Mesendoderm (in vitro differentiated cells): ENCODE results near the gene HLF.

Experiments used
- DNase-seq: peaks from one replicate; pipeline ENCODE4 v3.0.0; 2013
- H2AK5ac ChIP-seq: 2 replicates; pipeline ENCODE4 v1.6.1; 2013; ENCODE audit warnings: low read length, inconsistent platforms
- H2BK120ac ChIP-seq: 2 replicates; pipeline ENCODE4 v1.6.1; 2013; ENCODE audit warnings: low read depth, mild to moderate bottlenecking, low read length, moderate library complexity, mixed read lengths
- H2BK15ac ChIP-seq: replicated peaks from 2 replicates; pipeline ENCODE4 v1.6.1; 2013; ENCODE audit warnings: low read depth, mild to moderate bottlenecking, moderate library complexity
- H2BK5ac ChIP-seq: 2 replicates; pipeline ENCODE4 v1.6.1; 2013; ENCODE audit warnings: low read length, inconsistent platforms
- H3K18ac ChIP-seq: 2 replicates; pipeline ENCODE4 v1.6.1; 2013; ENCODE audit warnings: mild to moderate bottlenecking, low read length, mixed read lengths
- H3K23ac ChIP-seq: one replicate; pipeline ENCODE4 v1.6.1; 2013; ENCODE audit warnings: low read length
- H3K27ac ChIP-seq: 2 replicates; pipeline ENCODE4 v1.5.1; 2013; ENCODE audit warnings: low read depth, mild to moderate bottlenecking, inconsistent platforms, low read length, moderate library complexity
- H3K27me3 ChIP-seq: 2 replicates; pipeline ENCODE4 v1.6.1; 2013; ENCODE audit warnings: low read length, control low read depth, mild to moderate bottlenecking, inconsistent platforms; ENCODE audit not compliant: insufficient read depth, poor library complexity
- H3K36me3 ChIP-seq: 2 replicates; pipeline ENCODE4 v1.6.1; 2013; ENCODE audit warnings: low read length, inconsistent platforms; ENCODE audit not compliant: control insufficient read depth, insufficient read depth
- H3K4ac ChIP-seq: one replicate; pipeline ENCODE4 v1.6.1; 2013; ENCODE audit warnings: low read depth, mild to moderate bottlenecking, low read length, moderate library complexity
- H3K4me1 ChIP-seq: 2 replicates; pipeline ENCODE4 v1.6.1; 2013; ENCODE audit warnings: low read depth, low read length, inconsistent platforms; ENCODE audit not compliant: control insufficient read depth
- H3K4me2 ChIP-seq: 2 replicates; pipeline ENCODE4 v1.6.1; 2013; ENCODE audit warnings: low read length
- H3K4me3 ChIP-seq: 2 replicates; pipeline ENCODE4 v1.5.1; 2013; ENCODE audit warnings: mild to moderate bottlenecking, low read length
- H3K56ac ChIP-seq: one replicate; pipeline ENCODE4 v1.6.1; 2013; ENCODE audit warnings: low read length
- H3K79me1 ChIP-seq: 2 replicates; pipeline ENCODE4 v1.6.1; 2013; ENCODE audit warnings: low read length, inconsistent platforms
- H3K79me2 ChIP-seq: 2 replicates; pipeline ENCODE4 v1.6.1; 2013; ENCODE audit warnings: mild to moderate bottlenecking, low read length; ENCODE audit not compliant: control insufficient read depth, insufficient read depth
- H3K9ac ChIP-seq: 2 replicates; pipeline ENCODE4 v1.6.1; 2013; ENCODE audit warnings: low read length, inconsistent platforms
- H4K5ac ChIP-seq: one replicate; pipeline ENCODE4 v1.6.1; 2013; ENCODE audit warnings: low read length
- H4K8ac ChIP-seq: one replicate; pipeline ENCODE4 v1.6.1; 2013; ENCODE audit warnings: low read depth, mild to moderate bottlenecking, control low read depth, low read length, moderate library complexity
- WGBS: extraction: QIAGEN DNeasy Blood & Tissue Kit; methylation state at CpG from one replicate; pipeline ENCODE4 v1.1.7; 2013; ENCODE audit warnings: low lambda C conversion rate, missing lambda C conversion rate; ENCODE audit not compliant: insufficient coverage; ENCODE audit errors: extremely low coverage; 5-methylcytosine and 5-hydroxymethylcytosine counted together

The HLF gene

GRCh38 chr17:55334285-55334684, 69.5 kb downstream of the HLF start:
- Histone ChIP-seq H3K27ac (no peak overlapping the region), H3K23ac (no peak overlapping the region), H3K4me3 (no peak overlapping the region), H2BK120ac (no peak overlapping the region), H3K18ac (no peak overlapping the region), H2BK15ac (no peak overlapping the region), H3K4me1 (no peaks in the 10 kb centered on the region), H3K4ac (no peak overlapping the region), H3K9ac (no peak overlapping the region), H4K8ac (no peak overlapping the region), H3K27me3 (no peaks in the 10 kb centered on the region), H4K5ac (no peak overlapping the region), H2BK5ac (no peak overlapping the region), H3K56ac (no peak overlapping the region), H3K36me3 (no peaks in the 10 kb centered on the region), H2AK5ac (no peak overlapping the region), H3K79me2 (no peaks in the 10 kb centered on the region), H3K4me2 (no peak overlapping the region), H3K79me1 (no peaks in the 10 kb centered on the region)
- DNase-seq, result no peak
- no CpG with 5 or more reads among the region's 4 CpGs for WGBS

GRCh38 chr17:55334881-55335540, 70.3 kb downstream of the HLF start:
- Histone ChIP-seq H4K5ac (no peak overlapping the region), H3K4ac (no peak overlapping the region), H2BK120ac (no peak overlapping the region), H3K36me3 (no peaks in the 10 kb centered on the region), H2AK5ac (no peak overlapping the region), H2BK15ac (no peak overlapping the region), H4K8ac (no peak overlapping the region), H3K9ac (no peak overlapping the region), H3K79me2 (no peaks in the 10 kb centered on the region), H3K79me1 (no peaks in the 10 kb centered on the region), H3K4me3 (no peak overlapping the region), H3K27me3 (no peaks in the 10 kb centered on the region), H3K23ac (no peak overlapping the region), H2BK5ac (no peak overlapping the region), H3K56ac (no peak overlapping the region), H3K27ac (no peak overlapping the region), H3K4me2 (no peak overlapping the region), H3K4me1 (no peaks in the 10 kb centered on the region), H3K18ac (no peak overlapping the region)
- no peak for DNase-seq
- no CpG with 5 or more reads among the region's 6 CpGs for WGBS

GRCh38 chr17:55335625-55336024, 70.9 kb downstream of the HLF start:
- no peak for DNase-seq
- no peaks in the 10 kb centered on the region for H3K27me3 ChIP-seq
- H3K56ac ChIP-seq, result no peak overlapping the region
- no peak overlapping the region for H2AK5ac ChIP-seq
- H3K36me3 ChIP-seq, result no peaks in the 10 kb centered on the region
- H3K27ac ChIP-seq, result no peak overlapping the region
- no peak overlapping the region for H3K23ac ChIP-seq
- no peak overlapping the region for H2BK15ac ChIP-seq
- no peak overlapping the region for H2BK5ac ChIP-seq
- no peak overlapping the region for H3K4me3 ChIP-seq
- no peak overlapping the region for H3K4ac ChIP-seq
- no peak overlapping the region for H4K5ac ChIP-seq
- no peaks in the 10 kb centered on the region for H3K4me1 ChIP-seq
- no peaks in the 10 kb centered on the region for H3K79me2 ChIP-seq
- H3K9ac ChIP-seq, result no peak overlapping the region
- H3K79me1 ChIP-seq, result no peaks in the 10 kb centered on the region
- H2BK120ac ChIP-seq, result no peak overlapping the region
- H3K4me2 ChIP-seq, result no peak overlapping the region
- no peak overlapping the region for H3K18ac ChIP-seq
- H4K8ac ChIP-seq, result no peak overlapping the region

GRCh38 chr17:55336426-55336825, 71.7 kb downstream of the HLF start:
- Histone ChIP-seq H3K27me3 (no peaks in the 10 kb centered on the region), H3K9ac (no peak overlapping the region), H3K4me2 (no peak overlapping the region), H3K4ac (no peak overlapping the region), H4K8ac (no peak overlapping the region), H3K79me2 (no peaks in the 10 kb centered on the region), H3K36me3 (no peaks in the 10 kb centered on the region), H3K23ac (no peak overlapping the region), H2BK120ac (no peak overlapping the region), H2BK15ac (no peak overlapping the region), H3K18ac (no peak overlapping the region), H3K27ac (no peak overlapping the region), H4K5ac (no peak overlapping the region), H2AK5ac (no peak overlapping the region), H3K4me3 (no peak overlapping the region), H2BK5ac (no peak overlapping the region), H3K4me1 (no peaks in the 10 kb centered on the region), H3K56ac (no peak overlapping the region), H3K79me1 (no peaks in the 10 kb centered on the region)
- DNase-seq, result no peak
- WGBS, result no CpG with 5 or more reads among the region's 2 CpGs

GRCh38 chr17:55340176-55340575, 75.4 kb downstream of the HLF start:
- no peak overlapping the region for H2BK120ac ChIP-seq
- no peak overlapping the region for H3K18ac ChIP-seq
- no peaks in the 10 kb centered on the region for H3K4me1 ChIP-seq
- no peaks in the 10 kb centered on the region for H3K36me3 ChIP-seq
- H2BK5ac ChIP-seq, result no peak overlapping the region
- H2AK5ac ChIP-seq, result no peak overlapping the region
- H3K27ac ChIP-seq, result no peak overlapping the region
- DNase-seq, result no peak
- no peak overlapping the region for H3K23ac ChIP-seq
- H2BK15ac ChIP-seq, result no peak overlapping the region
- H4K5ac ChIP-seq, result no peak overlapping the region
- no peak overlapping the region for H3K9ac ChIP-seq
- H3K27me3 ChIP-seq, result no peaks in the 10 kb centered on the region
- no CpG with 5 or more reads among the region's 3 CpGs for WGBS
- no peaks in the 10 kb centered on the region for H3K79me1 ChIP-seq
- no peaks in the 10 kb centered on the region for H3K79me2 ChIP-seq
- no peak overlapping the region for H3K4me3 ChIP-seq
- H3K56ac ChIP-seq, result no peak overlapping the region
- H3K4me2 ChIP-seq, result no peak overlapping the region
- no peak overlapping the region for H4K8ac ChIP-seq
- no peak overlapping the region for H3K4ac ChIP-seq

GRCh38 chr17:55340686-55341085, 75.9 kb downstream of the HLF start:
- H3K23ac ChIP-seq, result no peak overlapping the region
- no peak overlapping the region for H3K9ac ChIP-seq
- H3K4me1 ChIP-seq, result no peaks in the 10 kb centered on the region
- no peaks in the 10 kb centered on the region for H3K79me2 ChIP-seq
- H3K27me3 ChIP-seq, result no peaks in the 10 kb centered on the region
- no peak overlapping the region for H3K56ac ChIP-seq
- H3K4ac ChIP-seq, result no peak overlapping the region
- no peak overlapping the region for H3K4me3 ChIP-seq
- DNase-seq, result no peak
- no peak overlapping the region for H3K4me2 ChIP-seq
- H2BK120ac ChIP-seq, result no peak overlapping the region
- H3K18ac ChIP-seq, result no peak overlapping the region
- no peak overlapping the region for H4K5ac ChIP-seq
- H2AK5ac ChIP-seq, result no peak overlapping the region
- WGBS, result no CpG with 5 or more reads among the region's 3 CpGs
- H3K27ac ChIP-seq, result no peak overlapping the region
- H3K36me3 ChIP-seq, result no peaks in the 10 kb centered on the region
- H3K79me1 ChIP-seq, result no peaks in the 10 kb centered on the region
- no peak overlapping the region for H4K8ac ChIP-seq
- H2BK15ac ChIP-seq, result no peak overlapping the region
- H2BK5ac ChIP-seq, result no peak overlapping the region
